HK-2 (cell line): ENCODE measurements around the gene PTPN4.

Experiments used
- DNase-seq: peaks from one replicate; pipeline ENCODE4 v3.0.0-alpha.2; 2018; ENCODE audit not compliant: unreplicated experiment

The PTPN4 gene

GRCh38 chr2:119859528-119859927 lies 99.8 kb downstream of the PTPN4 start:
- no peak for DNase-seq

- DNase-seq, result no peak
Observed at GRCh38 chr2:119860924-119861323, 101.2 kb downstream of the PTPN4 start.

- DNase-seq, result no peak
Observed at GRCh38 chr2:119862127-119862889, 102.6 kb downstream of the PTPN4 start.

GRCh38 chr2:119864318-119864717 lies 104.6 kb downstream of the PTPN4 start:
- no peak for DNase-seq

GRCh38 chr2:119871725-119872124 lies 112.0 kb downstream of the PTPN4 start:
- DNase-seq, result no peak

- DNase-seq, result no peak
Observed at GRCh38 chr2:119873350-119874315, 113.9 kb downstream of the PTPN4 start.

- no peak for DNase-seq
Observed at GRCh38 chr2:119879502-119879901, 119.8 kb downstream of the PTPN4 start.

GRCh38 chr2:119888680-119889079 lies 129.0 kb downstream of the PTPN4 start:
- no peak for DNase-seq

GRCh38 chr2:119897736-119898395 lies 138.1 kb downstream of the PTPN4 start:
- DNase-seq, result no peak

GRCh38 chr2:119901013-119901412 lies 141.3 kb downstream of the PTPN4 start:
- DNase-seq, result no peak

GRCh38 chr2:119910566-119910965 lies 150.8 kb downstream of the PTPN4 start:
- DNase-seq, result no peak

- no peak for DNase-seq
Observed at GRCh38 chr2:119914266-119914665, 154.5 kb downstream of the PTPN4 start.

- DNase-seq, result no peak
Observed at GRCh38 chr2:119921825-119922224, 162.1 kb downstream of the PTPN4 start.

GRCh38 chr2:119922699-119923098 lies 163.0 kb downstream of the PTPN4 start:
- DNase-seq, result no peak

- no peak for DNase-seq
Observed at GRCh38 chr2:119929537-119929936, 169.8 kb downstream of the PTPN4 start.

GRCh38 chr2:119932809-119933208 lies 173.1 kb downstream of the PTPN4 start:
- no peak for DNase-seq

- no peak for DNase-seq
Observed at GRCh38 chr2:119934319-119934718, 174.6 kb downstream of the PTPN4 start.

GRCh38 chr2:119937680-119938079 lies 178.0 kb downstream of the PTPN4 start:
- DNase-seq, result no peak

- DNase-seq, result no peak
Observed at GRCh38 chr2:119939915-119940314, 180.2 kb downstream of the PTPN4 start.

- no peak for DNase-seq
Observed at GRCh38 chr2:119940856-119941255, 181.1 kb downstream of the PTPN4 start.

- DNase-seq, result no peak
Observed at GRCh38 chr2:119941388-119941787, 181.7 kb downstream of the PTPN4 start.

- no peak for DNase-seq
Observed at GRCh38 chr2:119941981-119942513, 182.3 kb downstream of the PTPN4 start.
